ENCODE results near the gene MECP2.

The MECP2 gene

GRCh38 chrX:154032653-154033052 lies 64.9 kb downstream of the MECP2 start:
- H3K9ac ChIP-seq (ENCODE audit: low read length in 2 of 2), result no peak overlapping the region
- peaks cover 7 to 18% of the 10 kb centered on the region in 2 donors for H3K36me3 ChIP-seq (ENCODE audit: control insufficient read depth in 2 of 2, insufficient read depth in 2 of 2, low read length in 2 of 2)
- no peak overlapping the region for H3K4me3 ChIP-seq (ENCODE audit: low read length in 2 of 2)
- H3K27me3 ChIP-seq (ENCODE audit: control insufficient read depth in 1 of 2, insufficient read depth in 2 of 2, low read length in 2 of 2), result peaks cover 0 to 5% of the 10 kb centered on the region in 2 donors
- H3K27ac ChIP-seq (ENCODE audit: low read length), result no peak overlapping the region
- H3K4me1 ChIP-seq (ENCODE audit: control insufficient read depth, insufficient read depth, low read length), result peaks cover 21% of the 10 kb centered on the region
- no peaks in the 10 kb centered on the region for H3K9me3 ChIP-seq (ENCODE audit: control insufficient read depth in 2 of 2, low read length in 2 of 2)

- Histone ChIP-seq H3K4me1 (ENCODE audit: control insufficient read depth, insufficient read depth, low read length) (peaks cover 21% of the 10 kb centered on the region), H3K4me3 (ENCODE audit: low read length in 2 of 2) (no peak overlapping the region), H3K27ac (ENCODE audit: low read length) (no peak overlapping the region), H3K9ac (ENCODE audit: low read length in 2 of 2) (no peak overlapping the region), H3K9me3 (ENCODE audit: control insufficient read depth in 2 of 2, low read length in 2 of 2) (no peaks in the 10 kb centered on the region), H3K27me3 (ENCODE audit: control insufficient read depth in 1 of 2, insufficient read depth in 2 of 2, low read length in 2 of 2) (peaks cover 0 to 7% of the 10 kb centered on the region in 2 donors), H3K36me3 (ENCODE audit: control insufficient read depth in 2 of 2, insufficient read depth in 2 of 2, low read length in 2 of 2) (peaks cover 7 to 20% of the 10 kb centered on the region in 2 donors)
Measured at GRCh38 chrX:154032160-154032559, 65.4 kb downstream of the MECP2 start.

- Histone ChIP-seq H3K27me3 (ENCODE audit: control insufficient read depth in 1 of 2, insufficient read depth in 2 of 2, low read length in 2 of 2) (peaks cover 0 to 13% of the 10 kb centered on the region in 2 donors), H3K36me3 (ENCODE audit: control insufficient read depth in 2 of 2, insufficient read depth in 2 of 2, low read length in 2 of 2) (peaks cover 10 to 20% of the 10 kb centered on the region in 2 donors), H3K27ac (ENCODE audit: low read length) (no peak overlapping the region), H3K4me1 (ENCODE audit: control insufficient read depth, insufficient read depth, low read length) (peaks cover 18% of the 10 kb centered on the region), H3K4me3 (ENCODE audit: low read length in 2 of 2) (no peak overlapping the region), H3K9ac (ENCODE audit: low read length in 2 of 2) (no peak overlapping the region), H3K9me3 (ENCODE audit: control insufficient read depth in 2 of 2, low read length in 2 of 2) (no peaks in the 10 kb centered on the region)
Measured at GRCh38 chrX:154030715-154031305, 66.7 kb downstream of the MECP2 start.

- Histone ChIP-seq H3K4me3 (ENCODE audit: low read length in 2 of 2) (no peak overlapping the region), H3K36me3 (ENCODE audit: control insufficient read depth in 2 of 2, insufficient read depth in 2 of 2, low read length in 2 of 2) (peaks cover 10 to 20% of the 10 kb centered on the region in 2 donors), H3K27me3 (ENCODE audit: control insufficient read depth in 1 of 2, insufficient read depth in 2 of 2, low read length in 2 of 2) (peaks cover 0 to 13% of the 10 kb centered on the region in 2 donors), H3K9me3 (ENCODE audit: control insufficient read depth in 2 of 2, low read length in 2 of 2) (no peaks in the 10 kb centered on the region), H3K27ac (ENCODE audit: low read length) (no peak overlapping the region), H3K9ac (ENCODE audit: low read length in 2 of 2) (no peak overlapping the region), H3K4me1 (ENCODE audit: control insufficient read depth, insufficient read depth, low read length) (peaks cover 15% of the 10 kb centered on the region)
Measured at GRCh38 chrX:154030266-154030665, 67.3 kb downstream of the MECP2 start.

- H3K9me3 ChIP-seq (ENCODE audit: control insufficient read depth in 2 of 2, low read length in 2 of 2), result no peaks in the 10 kb centered on the region
- peaks cover 13% of the 10 kb centered on the region for H3K4me1 ChIP-seq (ENCODE audit: control insufficient read depth, insufficient read depth, low read length)
- peaks cover 10 to 20% of the 10 kb centered on the region in 2 donors for H3K36me3 ChIP-seq (ENCODE audit: control insufficient read depth in 2 of 2, insufficient read depth in 2 of 2, low read length in 2 of 2)
- no peak overlapping the region for H3K4me3 ChIP-seq (ENCODE audit: low read length in 2 of 2)
- H3K27me3 ChIP-seq (ENCODE audit: control insufficient read depth in 1 of 2, insufficient read depth in 2 of 2, low read length in 2 of 2), result peaks cover 0 to 13% of the 10 kb centered on the region in 2 donors
- no peak overlapping the region for H3K9ac ChIP-seq (ENCODE audit: low read length in 2 of 2)
- H3K27ac ChIP-seq (ENCODE audit: low read length), result no peak overlapping the region
Measured at GRCh38 chrX:154029439-154029838, 68.1 kb downstream of the MECP2 start.

GRCh38 chrX:154028502-154029184 lies 68.9 kb downstream of the MECP2 start:
- no peak overlapping the region for H3K4me3 ChIP-seq (ENCODE audit: low read length in 2 of 2)
- no peak overlapping the region for H3K9ac ChIP-seq (ENCODE audit: low read length in 2 of 2)
- H3K9me3 ChIP-seq (ENCODE audit: control insufficient read depth in 2 of 2, low read length in 2 of 2), result no peaks in the 10 kb centered on the region
- peaks cover 14% of the 10 kb centered on the region for H3K4me1 ChIP-seq (ENCODE audit: control insufficient read depth, insufficient read depth, low read length)
- peaks cover 10 to 20% of the 10 kb centered on the region in 2 donors for H3K36me3 ChIP-seq (ENCODE audit: control insufficient read depth in 2 of 2, insufficient read depth in 2 of 2, low read length in 2 of 2)
- peaks cover 0 to 18% of the 10 kb centered on the region in 2 donors for H3K27me3 ChIP-seq (ENCODE audit: control insufficient read depth in 1 of 2, insufficient read depth in 2 of 2, low read length in 2 of 2)
- H3K27ac ChIP-seq (ENCODE audit: low read length), result no peak overlapping the region

GRCh38 chrX:154027986-154028385 lies 69.5 kb downstream of the MECP2 start:
- no peaks in the 10 kb centered on the region for H3K9me3 ChIP-seq (ENCODE audit: control insufficient read depth in 2 of 2, low read length in 2 of 2)
- no peak overlapping the region for H3K9ac ChIP-seq (ENCODE audit: low read length in 2 of 2)
- H3K27me3 ChIP-seq (ENCODE audit: control insufficient read depth in 1 of 2, insufficient read depth in 2 of 2, low read length in 2 of 2), result peaks cover 0 to 16% of the 10 kb centered on the region in 2 donors
- H3K27ac ChIP-seq (ENCODE audit: low read length), result no peak overlapping the region
- H3K4me1 ChIP-seq (ENCODE audit: control insufficient read depth, insufficient read depth, low read length), result peaks cover 13% of the 10 kb centered on the region
- no peak overlapping the region for H3K4me3 ChIP-seq (ENCODE audit: low read length in 2 of 2)
- peaks cover 10 to 20% of the 10 kb centered on the region in 2 donors for H3K36me3 ChIP-seq (ENCODE audit: control insufficient read depth in 2 of 2, insufficient read depth in 2 of 2, low read length in 2 of 2)

- Histone ChIP-seq H3K36me3 (ENCODE audit: control insufficient read depth in 2 of 2, insufficient read depth in 2 of 2, low read length in 2 of 2) (peaks cover 10 to 18% of the 10 kb centered on the region in 2 donors), H3K27me3 (ENCODE audit: control insufficient read depth in 1 of 2, insufficient read depth in 2 of 2, low read length in 2 of 2) (peaks cover 0 to 13% of the 10 kb centered on the region in 2 donors), H3K4me3 (ENCODE audit: low read length in 2 of 2) (no peak overlapping the region), H3K27ac (ENCODE audit: low read length) (no peak overlapping the region), H3K9ac (ENCODE audit: low read length in 2 of 2) (no peak overlapping the region), H3K9me3 (ENCODE audit: control insufficient read depth in 2 of 2, low read length in 2 of 2) (no peaks in the 10 kb centered on the region), H3K4me1 (ENCODE audit: control insufficient read depth, insufficient read depth, low read length) (peaks cover 5% of the 10 kb centered on the region)
Measured at GRCh38 chrX:154027022-154027402, 70.5 kb downstream of the MECP2 start.

GRCh38 chrX:154026136-154027021 lies 71.1 kb downstream of the MECP2 start:
- H3K36me3 ChIP-seq (ENCODE audit: control insufficient read depth in 2 of 2, insufficient read depth in 2 of 2, low read length in 2 of 2), result peaks cover 7 to 11% of the 10 kb centered on the region in 2 donors
- H3K4me1 ChIP-seq (ENCODE audit: control insufficient read depth, insufficient read depth, low read length), result peaks cover 5% of the 10 kb centered on the region
- no peaks in the 10 kb centered on the region for H3K9me3 ChIP-seq (ENCODE audit: control insufficient read depth in 2 of 2, low read length in 2 of 2)
- H3K27ac ChIP-seq (ENCODE audit: low read length), result no peak overlapping the region
- H3K9ac ChIP-seq (ENCODE audit: low read length in 2 of 2), result no peak overlapping the region
- H3K4me3 ChIP-seq (ENCODE audit: low read length in 2 of 2), result no peak overlapping the region
- H3K27me3 ChIP-seq (ENCODE audit: control insufficient read depth in 1 of 2, insufficient read depth in 2 of 2, low read length in 2 of 2), result peaks cover 0 to 13% of the 10 kb centered on the region in 2 donors

- no peak overlapping the region for H3K9ac ChIP-seq (ENCODE audit: low read length in 2 of 2)
- H3K27me3 ChIP-seq (ENCODE audit: control insufficient read depth in 1 of 2, insufficient read depth in 2 of 2, low read length in 2 of 2), result peaks cover 0 to 15% of the 10 kb centered on the region in 2 donors
- H3K27ac ChIP-seq (ENCODE audit: low read length), result no peak overlapping the region
Measured at GRCh38 chrX:154025230-154025629, 72.3 kb downstream of the MECP2 start.

More at GRCh38 chrX:154025230-154025629, 72.3 kb downstream of the MECP2 start:
- no peak overlapping the region for H3K4me3 ChIP-seq (ENCODE audit: low read length in 2 of 2)
- H3K4me1 ChIP-seq (ENCODE audit: control insufficient read depth, insufficient read depth, low read length), result peaks cover 15% of the 10 kb centered on the region
- no peaks in the 10 kb centered on the region for H3K9me3 ChIP-seq (ENCODE audit: control insufficient read depth in 2 of 2, low read length in 2 of 2)
- peaks cover 5 to 7% of the 10 kb centered on the region in 2 donors for H3K36me3 ChIP-seq (ENCODE audit: control insufficient read depth in 2 of 2, insufficient read depth in 2 of 2, low read length in 2 of 2)

Measured in stomach smooth muscle (tissue), 2 donors.